PFSK-1 (cell line): ENCODE results near the gene SMARCA5.

Source experiments
- REST ChIP-seq, 2 experiments: IDR thresholded peaks; 2 replicates each; pipeline versions ENCODE4 v1.6.1 to v1.8.0; 2011 to 2012; ENCODE audit warnings: low read depth in 2 of 2, low read length in 2 of 2, control low read depth in 1 of 2, inconsistent platforms in 1 of 2, mild to moderate bottlenecking in 1 of 2, moderate library complexity in 1 of 2; ENCODE audit not compliant: insufficient read depth in 1 of 2
- SIN3A ChIP-seq: IDR thresholded peaks from 2 replicates; pipeline ENCODE4 v1.6.1; 2012; ENCODE audit warnings: mild to moderate bottlenecking, low read length, moderate library complexity, borderline replicate concordance; ENCODE audit not compliant: insufficient read depth

GRCh38 chr4:143498021-143498420, 15.5 kb upstream of the SMARCA5 start:
- TF ChIP-seq SIN3A, result no peak
- TF ChIP-seq REST (IDR thresholded peaks at IDR 0.05; ENCODE audit: insufficient read depth in 1 of 2, low read depth in 2 of 2, low read length in 2 of 2), result no peak
